HL-60 (cell line): ENCODE results near the gene KRTAP5-5.

Source experiments
- CTCF ChIP-seq: IDR thresholded peaks from one replicate; pipeline ENCODE4 v1.5.1; 2011; ENCODE audit warnings: low read length, control low read depth, inconsistent platforms; ENCODE audit not compliant: insufficient read depth
- POLR2AphosphoS5 ChIP-seq: IDR thresholded peaks from 2 replicates; pipeline ENCODE4 v1.6.1; 2012; ENCODE audit warnings: low read depth

- TF ChIP-seq POLR2AphosphoS5 (no peak), CTCF (no peak)
These were observed 47.6 kb upstream of the KRTAP5-5 start for GRCh38 chr11:1581976-1582375.
